Thyroid gland (tissue), 4 donors: ENCODE results near the gene MEF2B. TPM values are rescaled to one million over a fixed set of nuclear protein-coding genes. Genes with fewer than 3 reads are reported as not detected.
A peak's percentile ranks its signal among the peaks of the same experiment; 100 is the strongest.

Experiments
- DNase-seq, 2 donors: peaks; one replicate each; pipeline ENCODE4 v3.0.0-alpha.2; 2019
- H3K27ac ChIP-seq, 3 donors: fragments of 200-600 bp; sonication (generic); 1 replicate in 2 of 3; 2 replicates in 1 of 3; pipeline ENCODE4 v1.5.1; 2016 to 2019; ENCODE audit warnings: mild to moderate bottlenecking in 1 of 3, moderate library complexity in 1 of 3
- H3K27me3 ChIP-seq: fragments of 200-600 bp; sonication (generic); one replicate; pipeline ENCODE4 v1.5.1; 2019
- H3K36me3 ChIP-seq, 2 donors: fragments of 200-600 bp; sonication (generic); one replicate each; pipeline ENCODE4 v1.5.1; 2016 to 2019
- H3K4me1 ChIP-seq, 2 donors: fragments of 200-600 bp; sonication (generic); one replicate each; pipeline ENCODE4 v1.5.1; 2017 to 2019
- H3K4me3 ChIP-seq, 3 donors: fragments of 200-600 bp; sonication (generic); replicated peaks in 1 of 3; 1 replicate in 2 of 3; 2 replicates in 1 of 3; pipeline ENCODE4 v1.5.1; 2016; ENCODE audit warnings: mild to moderate bottlenecking in 1 of 3
- H3K9me3 ChIP-seq: fragments of 200-600 bp; sonication (generic); one replicate; pipeline ENCODE4 v1.5.1; 2017
- CTCF ChIP-seq, 6 experiments: fragments of 200-600 bp in 3 of 6; fragments of 450-650 bp in 3 of 6; sonication (generic) in 3 of 6; IDR thresholded peaks; one replicate each; pipeline ENCODE4 v1.5.1; 2016 to 2019; ENCODE audit warnings: antibody characterized with exemption in 6 of 6, mild to moderate bottlenecking in 2 of 6, inconsistent platforms in 1 of 6, moderate library complexity in 1 of 6
- POLR2A ChIP-seq, 2 donors: fragments of 450-650 bp; IDR thresholded peaks; one replicate each; pipeline ENCODE4 v1.6.1; 2017; ENCODE audit warnings: antibody characterized with exemption in 2 of 2, mild to moderate bottlenecking in 2 of 2, moderate library complexity in 1 of 2
- WGBS, 2 donors: methylation state at CpG; one replicate each; pipeline ENCODE4 v1.1.5; 2017; 5-methylcytosine and 5-hydroxymethylcytosine counted together
- intact Hi-C: fragments of 100-400 bp; cut with DNase I; formaldehyde crosslinking; loops from one replicate; pipeline ENCODE4 v1.15.1; 2023
- total RNA-seq, 4 donors: library from RNA; depleted of rRNA; stranded (reverse); fragments of >200 nt; gene quantifications; one replicate each; pipeline ENCODE4 v1.2.3, GENCODE V29; 2016

Gene MEF2B
- 1 to 10 TPM in 1 of 4 donors, under 1 TPM in 1, not detected in 2; 0.67 to 1.5 TPM for total RNA-seq

GRCh38 chr19:19170053-19170872 lies at the start of gene MEF2B:
Gene MEF2B (minus strand): TSS chr19:19170263. CDS start chr19:19150735, 19,528 bp downstream.
- Histone ChIP-seq H3K4me1 (peaks cover 4 to 10% of the 10 kb centered on the region in 2 donors), H3K9me3 (no peaks in the 10 kb centered on the region), H3K27me3 (no peaks in the 10 kb centered on the region), H3K36me3 (no peaks in the 10 kb centered on the region), H3K27ac (no peak within 1 kb of the TSS), H3K4me3 (peak within 1 kb of the TSS in 1 of 3 donors; percentile 14)
- intact Hi-C loops = no loop called here
- TF ChIP-seq CTCF (IDR thresholded peaks at IDR 0.05) = no peak
- WGBS, 2 donors = 24 to 26% methylated on average over 28 to 33 of the region's 56 CpGs
- DNase-seq = peak; percentile 82

- 83 to 88% methylated on average over 5 to 19 of the region's 21 CpGs for WGBS, 2 donors
- H3K27me3 ChIP-seq = no peaks in the 10 kb centered on the region
- no peak for DNase-seq
Observed at GRCh38 chr19:19218911-19219310, 48.8 kb upstream of the MEF2B start.

GRCh38 chr19:19217099-19217498 lies 47.0 kb upstream of the MEF2B start:
- no peaks in the 10 kb centered on the region for H3K4me1 ChIP-seq
- H3K27me3 ChIP-seq = no peaks in the 10 kb centered on the region
- no peak overlapping the region for H3K4me3 ChIP-seq
- no peaks in the 10 kb centered on the region for H3K9me3 ChIP-seq
- H3K27ac ChIP-seq = no peak overlapping the region
- H3K36me3 ChIP-seq = no peaks in the 10 kb centered on the region
- no peak for TF ChIP-seq POLR2A (IDR thresholded peaks at IDR 0.05)
- TF ChIP-seq CTCF (IDR thresholded peaks at IDR 0.05) = no peak
- 59 to 65% methylated on average over 4 of the region's 4 CpGs for WGBS, 2 donors
- intact Hi-C loops = no loop called here
- no peak for DNase-seq

More at GRCh38 chr19:19218911-19219310, 48.8 kb upstream of the MEF2B start:
- intact Hi-C loops = no loop called here
- TF ChIP-seq CTCF (IDR thresholded peaks at IDR 0.05) (no peak), POLR2A (IDR thresholded peaks at IDR 0.05) (no peak)
- Histone ChIP-seq H3K27ac (no peak overlapping the region), H3K36me3 (no peaks in the 10 kb centered on the region), H3K4me3 (no peak overlapping the region), H3K4me1 (no peaks in the 10 kb centered on the region), H3K9me3 (no peaks in the 10 kb centered on the region)

GRCh38 chr19:19215792-19216191 lies 45.7 kb upstream of the MEF2B start:
- Histone ChIP-seq H3K27ac (no peak overlapping the region), H3K9me3 (no peaks in the 10 kb centered on the region), H3K4me3 (no peak overlapping the region), H3K4me1 (no peaks in the 10 kb centered on the region), H3K27me3 (peaks cover 5% of the 10 kb centered on the region), H3K36me3 (no peaks in the 10 kb centered on the region)
- no peak for DNase-seq
- TF ChIP-seq CTCF (IDR thresholded peaks at IDR 0.05) = no peak
- WGBS, 2 donors = 79 to 80% methylated on average over 4 of the region's 4 CpGs
- intact Hi-C loops = no loop called here

GRCh38 chr19:19214892-19215291 lies 44.8 kb upstream of the MEF2B start:
- H3K27me3 ChIP-seq = peaks cover 5% of the 10 kb centered on the region

More at GRCh38 chr19:19214892-19215291, 44.8 kb upstream of the MEF2B start:
- Histone ChIP-seq H3K9me3 (no peaks in the 10 kb centered on the region), H3K4me1 (no peaks in the 10 kb centered on the region), H3K4me3 (no peak overlapping the region), H3K27ac (no peak overlapping the region), H3K36me3 (no peaks in the 10 kb centered on the region)
- TF ChIP-seq POLR2A (IDR thresholded peaks at IDR 0.05) = no peak
- 0 to 2% methylated on average over 3 to 7 of the region's 8 CpGs for WGBS, 2 donors
- intact Hi-C loops = no loop called here
- peak; percentile 29 to 59 for DNase-seq
